ENCODE measurements around the gene IGFLR1.

The IGFLR1 gene

DNA sequence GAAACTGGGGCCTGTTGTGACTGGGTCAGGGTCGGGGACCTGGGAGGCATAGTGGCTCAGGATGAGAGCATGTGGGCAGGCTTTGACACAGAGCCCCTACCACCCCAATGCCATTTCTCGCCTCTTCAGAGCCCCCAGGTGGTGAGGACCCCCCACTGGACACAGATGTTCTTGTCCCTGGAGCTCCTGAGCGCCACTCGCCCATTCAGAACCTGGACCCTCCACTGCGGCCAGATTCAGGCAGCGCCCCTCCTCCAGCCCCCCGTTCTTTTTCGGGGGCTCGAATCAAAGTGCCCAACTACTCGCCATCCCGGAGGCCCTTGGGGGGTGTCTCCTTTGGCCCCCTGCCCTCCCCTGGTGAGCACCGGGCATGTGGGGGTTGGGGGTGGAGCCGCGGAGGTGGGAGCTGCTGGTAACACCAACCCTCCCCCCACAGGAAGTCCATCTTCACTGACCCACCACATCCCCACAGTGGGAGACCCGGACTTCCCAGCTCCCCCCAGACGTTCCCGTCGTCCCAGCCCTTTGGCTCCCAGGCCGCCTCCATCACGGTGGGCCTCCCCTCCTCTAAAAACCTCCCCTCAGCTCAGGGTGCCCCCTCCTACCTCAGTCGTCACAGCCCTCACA lies 10.4 kb downstream of the IGFLR1 start:
- H3K27me3 ChIP-seq (replicated peaks; ENCODE audit: control insufficient read depth, insufficient read depth, low read length, poor library complexity, severe bottlenecking) = no peaks in the 10 kb centered on the region
- peaks cover 78% of the 10 kb centered on the region for H3K36me3 ChIP-seq (ENCODE audit: control insufficient read depth, insufficient read depth, low read length)
- no peak for DNase-seq
- no peaks in the 10 kb centered on the region for H3K9me3 ChIP-seq (ENCODE audit: control insufficient read depth, low read length)
- H3K4me3 ChIP-seq (ENCODE audit: insufficient read depth, low read depth, low read length, poor library complexity, severe bottlenecking) = no peak overlapping the region
- no peaks in the 10 kb centered on the region for H3K4me1 ChIP-seq (ENCODE audit: control insufficient read depth, insufficient read depth, low read length, poor library complexity, severe bottlenecking)
- H3K27ac ChIP-seq (ENCODE audit: insufficient read depth, low read length, poor library complexity, severe bottlenecking) = no peak overlapping the region

DNA sequence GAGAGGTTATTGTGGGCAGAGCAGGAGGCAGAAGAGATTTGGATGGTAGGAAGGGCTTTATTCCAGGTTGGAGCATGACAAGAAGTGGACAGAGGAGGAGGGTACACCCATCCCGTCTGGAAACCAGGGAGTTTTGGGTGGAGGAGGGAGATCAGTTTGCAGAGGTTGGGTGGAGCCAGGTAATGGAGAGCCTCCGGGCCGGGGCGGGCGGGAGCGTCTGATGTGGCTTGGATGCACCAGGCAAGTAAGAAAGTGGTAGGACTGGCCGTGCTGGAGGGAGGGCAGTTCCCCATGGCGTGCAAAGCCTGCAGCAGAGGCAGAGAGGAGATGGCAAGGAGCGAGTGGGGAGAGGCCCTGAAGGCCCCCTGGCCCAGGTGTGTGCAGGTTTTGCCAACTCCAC lies 10.9 kb downstream of the IGFLR1 start:
- Histone ChIP-seq H3K9me3 (ENCODE audit: control insufficient read depth, low read length) (no peaks in the 10 kb centered on the region), H3K27me3 (replicated peaks; ENCODE audit: control insufficient read depth, insufficient read depth, low read length, poor library complexity, severe bottlenecking) (no peaks in the 10 kb centered on the region), H3K4me1 (ENCODE audit: control insufficient read depth, insufficient read depth, low read length, poor library complexity, severe bottlenecking) (no peaks in the 10 kb centered on the region), H3K4me3 (ENCODE audit: insufficient read depth, low read depth, low read length, poor library complexity, severe bottlenecking) (no peak overlapping the region), H3K36me3 (ENCODE audit: control insufficient read depth, insufficient read depth, low read length) (peaks cover 79% of the 10 kb centered on the region), H3K27ac (ENCODE audit: insufficient read depth, low read length, poor library complexity, severe bottlenecking) (no peak overlapping the region)
- no peak for DNase-seq

DNA sequence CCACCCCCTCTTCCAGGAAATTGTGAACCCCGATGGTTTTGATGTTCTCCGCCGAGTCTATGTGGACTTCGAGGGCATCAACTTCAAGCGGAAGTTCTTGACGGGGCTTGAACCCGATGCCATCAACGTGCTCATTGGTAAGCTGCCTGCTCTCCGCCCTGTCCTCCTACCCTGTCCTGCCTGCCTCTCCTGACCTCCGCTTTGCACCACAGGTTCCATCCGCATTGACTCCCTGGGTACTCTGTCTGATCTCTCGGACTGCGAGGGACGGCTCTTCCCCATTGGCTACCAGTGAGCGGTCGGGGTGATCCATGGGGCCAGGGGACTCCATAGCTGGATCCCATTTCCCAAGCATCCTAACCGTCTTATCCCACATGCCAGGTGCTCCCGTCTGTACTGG lies 11.9 kb downstream of the IGFLR1 start:
- Histone ChIP-seq H3K9me3 (ENCODE audit: control insufficient read depth, low read length) (no peaks in the 10 kb centered on the region), H3K36me3 (ENCODE audit: control insufficient read depth, insufficient read depth, low read length) (peaks cover 90% of the 10 kb centered on the region), H3K27ac (ENCODE audit: insufficient read depth, low read length, poor library complexity, severe bottlenecking) (no peak overlapping the region), H3K4me3 (ENCODE audit: insufficient read depth, low read depth, low read length, poor library complexity, severe bottlenecking) (no peak overlapping the region), H3K4me1 (ENCODE audit: control insufficient read depth, insufficient read depth, low read length, poor library complexity, severe bottlenecking) (no peaks in the 10 kb centered on the region), H3K27me3 (replicated peaks; ENCODE audit: control insufficient read depth, insufficient read depth, low read length, poor library complexity, severe bottlenecking) (no peaks in the 10 kb centered on the region)
- no peak for DNase-seq

DNA sequence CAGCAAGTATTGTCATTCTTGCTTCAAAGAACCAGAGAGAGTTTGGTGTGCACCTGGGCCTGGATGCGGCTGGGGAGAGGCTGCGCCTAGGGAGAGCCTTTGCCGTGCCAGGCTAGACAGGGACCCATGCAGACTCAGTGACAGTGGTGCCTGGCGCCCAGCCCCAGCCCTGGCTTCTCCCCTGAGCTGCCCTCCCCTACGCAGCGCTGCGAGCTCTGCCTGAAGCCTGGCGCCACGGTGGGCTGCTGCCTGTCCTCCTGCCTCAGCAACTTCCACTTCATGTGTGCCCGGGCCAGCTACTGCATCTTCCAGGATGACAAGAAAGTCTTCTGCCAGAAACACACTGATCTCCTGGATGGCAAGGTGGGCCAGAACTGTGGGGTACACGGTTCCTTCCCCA lies 12.5 kb downstream of the IGFLR1 start:
- Histone ChIP-seq H3K9me3 (ENCODE audit: control insufficient read depth, low read length) (no peaks in the 10 kb centered on the region), H3K4me1 (ENCODE audit: control insufficient read depth, insufficient read depth, low read length, poor library complexity, severe bottlenecking) (no peaks in the 10 kb centered on the region), H3K27ac (ENCODE audit: insufficient read depth, low read length, poor library complexity, severe bottlenecking) (no peak overlapping the region), H3K4me3 (ENCODE audit: insufficient read depth, low read depth, low read length, poor library complexity, severe bottlenecking) (no peak overlapping the region), H3K36me3 (ENCODE audit: control insufficient read depth, insufficient read depth, low read length) (peaks cover 91% of the 10 kb centered on the region), H3K27me3 (replicated peaks; ENCODE audit: control insufficient read depth, insufficient read depth, low read length, poor library complexity, severe bottlenecking) (no peaks in the 10 kb centered on the region)
- DNase-seq = no peak

DNA sequence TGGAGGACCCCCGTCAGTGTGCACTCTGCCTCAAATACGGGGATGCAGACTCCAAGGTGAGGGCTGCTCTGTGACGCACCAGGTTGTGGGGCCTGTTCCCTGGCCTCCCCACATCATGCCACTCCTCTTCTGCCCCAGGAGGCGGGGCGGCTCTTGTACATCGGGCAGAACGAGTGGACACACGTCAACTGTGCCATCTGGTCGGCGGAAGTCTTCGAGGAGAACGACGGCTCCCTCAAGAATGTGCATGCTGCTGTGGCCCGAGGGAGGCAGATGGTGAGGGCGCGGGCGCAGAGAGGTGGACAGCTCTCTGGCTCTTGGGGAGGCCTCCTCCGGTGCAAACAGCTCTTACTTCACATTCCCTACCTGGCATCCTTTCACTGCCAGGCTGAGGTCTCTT lies 13.2 kb downstream of the IGFLR1 start:
- Histone ChIP-seq H3K27me3 (replicated peaks; ENCODE audit: control insufficient read depth, insufficient read depth, low read length, poor library complexity, severe bottlenecking) (no peaks in the 10 kb centered on the region), H3K4me3 (ENCODE audit: insufficient read depth, low read depth, low read length, poor library complexity, severe bottlenecking) (no peak overlapping the region), H3K36me3 (ENCODE audit: control insufficient read depth, insufficient read depth, low read length) (peaks cover 96% of the 10 kb centered on the region), H3K4me1 (ENCODE audit: control insufficient read depth, insufficient read depth, low read length, poor library complexity, severe bottlenecking) (no peaks in the 10 kb centered on the region), H3K9me3 (ENCODE audit: control insufficient read depth, low read length) (no peaks in the 10 kb centered on the region), H3K27ac (ENCODE audit: insufficient read depth, low read length, poor library complexity, severe bottlenecking) (no peak overlapping the region)
- no peak for DNase-seq

DNA sequence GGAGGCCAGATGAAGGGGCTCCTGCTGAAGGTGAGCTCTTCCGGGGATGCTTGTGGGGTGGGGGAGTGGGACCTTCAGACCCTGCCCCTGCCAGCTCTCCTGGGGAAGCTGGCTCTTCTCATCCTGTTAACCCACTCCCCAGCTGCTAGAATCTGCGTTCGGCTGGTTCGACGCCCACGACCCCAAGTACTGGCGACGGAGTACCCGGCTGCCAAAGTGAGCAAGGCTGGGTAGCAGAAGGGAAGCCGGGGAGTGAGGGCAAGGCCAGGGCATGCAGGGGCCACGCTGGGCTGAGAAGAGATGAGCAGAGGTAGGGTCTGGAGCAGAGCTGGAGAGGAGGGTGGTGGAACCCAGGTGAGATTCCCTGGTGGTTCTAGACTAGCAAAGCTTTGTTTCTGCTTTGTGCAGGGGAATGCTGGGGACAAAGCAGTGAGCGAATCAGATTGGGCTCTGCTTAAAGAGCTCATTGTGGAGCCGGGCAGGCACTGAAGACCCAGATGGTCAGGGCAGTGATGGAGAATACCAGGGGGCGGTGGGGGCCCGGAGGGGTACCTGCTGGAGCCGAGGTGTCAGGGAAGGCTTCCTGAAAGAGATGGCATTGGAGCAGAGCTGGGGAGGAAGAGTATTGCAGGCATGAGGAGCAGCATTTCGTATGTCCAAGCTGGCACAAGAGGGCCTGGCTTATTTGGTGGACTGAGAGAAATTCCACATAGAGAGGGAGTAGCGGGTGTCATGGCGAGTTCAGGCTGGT lies 14.1 kb downstream of the IGFLR1 start:
- no peaks in the 10 kb centered on the region for H3K4me1 ChIP-seq (ENCODE audit: control insufficient read depth, insufficient read depth, low read length, poor library complexity, severe bottlenecking)
- H3K27me3 ChIP-seq (replicated peaks; ENCODE audit: control insufficient read depth, insufficient read depth, low read length, poor library complexity, severe bottlenecking) = no peaks in the 10 kb centered on the region
- peaks cover 98% of the 10 kb centered on the region for H3K36me3 ChIP-seq (ENCODE audit: control insufficient read depth, insufficient read depth, low read length)

DNA sequence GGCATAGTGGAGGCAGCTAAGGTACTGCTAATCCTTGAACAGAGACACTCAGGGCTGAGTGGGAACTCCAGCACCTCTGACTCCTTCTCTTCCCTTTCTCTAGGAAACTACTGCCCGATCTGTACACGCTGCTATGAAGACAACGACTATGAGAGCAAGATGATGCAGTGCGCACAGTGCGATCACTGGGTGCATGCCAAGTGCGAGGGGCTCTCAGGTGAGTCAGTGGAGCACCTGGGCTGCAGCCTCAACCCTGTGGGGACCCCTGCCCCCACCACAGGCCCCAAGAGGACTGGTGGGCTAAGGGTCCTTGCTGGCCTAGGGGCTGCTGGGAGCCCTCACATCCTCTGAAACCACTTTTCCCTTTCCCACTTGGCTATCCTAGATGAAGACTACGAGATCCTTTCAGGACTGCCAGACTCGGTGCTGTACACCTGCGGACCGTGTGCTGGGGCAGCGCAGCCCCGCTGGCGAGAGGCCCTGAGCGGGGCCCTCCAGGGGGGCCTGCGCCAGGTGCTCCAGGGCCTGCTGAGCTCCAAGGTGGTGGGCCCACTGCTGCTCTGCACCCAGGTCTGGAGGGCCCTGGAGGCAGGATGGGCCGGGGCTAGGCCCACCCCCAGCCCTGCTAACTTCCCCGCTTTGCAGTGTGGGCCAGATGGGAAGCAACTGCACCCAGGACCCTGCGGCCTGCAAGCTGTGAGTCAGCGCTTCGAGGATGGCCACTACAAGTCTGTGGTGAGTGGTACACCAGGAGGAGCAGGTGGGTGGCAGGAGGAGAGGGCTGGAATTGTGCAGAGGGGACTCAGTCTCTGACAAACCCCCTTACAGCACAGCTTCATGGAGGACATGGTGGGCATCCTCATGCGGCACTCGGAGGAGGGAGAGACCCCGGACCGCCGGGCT lies 14.9 kb downstream of the IGFLR1 start:
- no peak for DNase-seq
- no peak overlapping the region for H3K27ac ChIP-seq (ENCODE audit: insufficient read depth, low read length, poor library complexity, severe bottlenecking)
- H3K36me3 ChIP-seq (ENCODE audit: control insufficient read depth, insufficient read depth, low read length) = peaks cover 100% of the 10 kb centered on the region
- no peak overlapping the region for H3K4me3 ChIP-seq (ENCODE audit: insufficient read depth, low read depth, low read length, poor library complexity, severe bottlenecking)
- H3K4me1 ChIP-seq (ENCODE audit: control insufficient read depth, insufficient read depth, low read length, poor library complexity, severe bottlenecking) = no peaks in the 10 kb centered on the region
- H3K27me3 ChIP-seq (replicated peaks; ENCODE audit: control insufficient read depth, insufficient read depth, low read length, poor library complexity, severe bottlenecking) = no peaks in the 10 kb centered on the region
- no peaks in the 10 kb centered on the region for H3K9me3 ChIP-seq (ENCODE audit: control insufficient read depth, low read length)

More for the DNA sequence above, 14.1 kb downstream of the IGFLR1 start:
- Histone ChIP-seq H3K27ac (ENCODE audit: insufficient read depth, low read length, poor library complexity, severe bottlenecking) (no peak overlapping the region), H3K4me3 (ENCODE audit: insufficient read depth, low read depth, low read length, poor library complexity, severe bottlenecking) (no peak overlapping the region), H3K9me3 (ENCODE audit: control insufficient read depth, low read length) (no peaks in the 10 kb centered on the region)
- no peak for DNase-seq

DNA sequence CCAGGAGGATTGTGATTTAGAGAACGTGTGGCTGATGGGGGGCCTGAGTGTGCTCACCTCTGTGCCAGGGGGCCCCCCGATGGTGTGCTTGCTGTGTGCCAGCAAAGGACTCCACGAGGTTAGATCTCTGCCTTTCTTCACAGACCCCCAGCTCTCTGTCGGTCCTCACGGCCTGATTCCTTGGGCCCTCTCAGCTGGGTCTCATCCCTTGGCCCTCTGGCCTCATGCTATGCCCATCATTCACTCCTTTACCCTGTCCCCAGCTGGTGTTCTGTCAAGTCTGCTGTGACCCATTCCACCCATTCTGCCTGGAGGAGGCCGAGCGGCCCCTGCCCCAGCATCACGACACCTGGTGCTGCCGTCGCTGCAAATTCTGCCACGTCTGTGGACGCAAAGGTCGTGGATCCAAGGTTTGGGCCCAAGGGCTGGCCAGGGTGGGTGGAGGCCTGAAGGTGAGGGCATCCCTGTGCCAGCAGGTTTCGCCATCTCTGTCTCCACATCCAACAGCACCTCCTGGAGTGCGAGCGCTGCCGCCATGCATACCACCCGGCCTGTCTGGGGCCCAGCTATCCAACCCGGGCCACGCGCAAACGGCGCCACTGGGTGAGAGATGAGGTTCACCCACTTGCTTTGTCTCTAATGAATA lies 16.9 kb downstream of the IGFLR1 start:
- Histone ChIP-seq H3K27ac (ENCODE audit: insufficient read depth, low read length, poor library complexity, severe bottlenecking) (no peak overlapping the region), H3K4me3 (ENCODE audit: insufficient read depth, low read depth, low read length, poor library complexity, severe bottlenecking) (no peak overlapping the region), H3K27me3 (replicated peaks; ENCODE audit: control insufficient read depth, insufficient read depth, low read length, poor library complexity, severe bottlenecking) (no peaks in the 10 kb centered on the region), H3K4me1 (ENCODE audit: control insufficient read depth, insufficient read depth, low read length, poor library complexity, severe bottlenecking) (no peaks in the 10 kb centered on the region), H3K36me3 (ENCODE audit: control insufficient read depth, insufficient read depth, low read length) (peaks cover 95% of the 10 kb centered on the region), H3K9me3 (ENCODE audit: control insufficient read depth, low read length) (no peaks in the 10 kb centered on the region)
- DNase-seq = no peak

DNA sequence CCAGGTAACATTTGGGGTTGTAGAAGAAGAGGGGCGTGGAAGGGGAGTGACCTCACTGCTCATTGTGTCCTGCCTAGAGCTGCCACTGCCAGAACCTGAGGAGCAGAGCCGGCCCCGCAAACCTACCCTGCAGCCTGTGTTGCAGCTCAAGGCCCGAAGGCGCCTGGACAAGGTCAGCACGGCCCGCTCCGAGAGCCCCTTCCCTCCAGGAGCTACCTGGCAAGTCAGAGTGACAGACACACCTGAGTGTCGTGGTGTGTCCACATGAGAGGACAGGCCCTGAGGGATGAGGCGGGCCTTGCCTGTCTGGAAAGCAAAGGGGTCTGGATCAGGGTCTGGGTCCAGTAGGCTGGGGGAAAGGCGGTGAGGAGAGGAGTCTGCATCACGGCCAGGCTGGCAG lies 17.7 kb downstream of the IGFLR1 start:
- Histone ChIP-seq H3K27ac (ENCODE audit: insufficient read depth, low read length, poor library complexity, severe bottlenecking) (no peak overlapping the region), H3K4me1 (ENCODE audit: control insufficient read depth, insufficient read depth, low read length, poor library complexity, severe bottlenecking) (peaks cover 3% of the 10 kb centered on the region), H3K4me3 (ENCODE audit: insufficient read depth, low read depth, low read length, poor library complexity, severe bottlenecking) (no peak overlapping the region), H3K9me3 (ENCODE audit: control insufficient read depth, low read length) (no peaks in the 10 kb centered on the region), H3K36me3 (ENCODE audit: control insufficient read depth, insufficient read depth, low read length) (peaks cover 88% of the 10 kb centered on the region), H3K27me3 (replicated peaks; ENCODE audit: control insufficient read depth, insufficient read depth, low read length, poor library complexity, severe bottlenecking) (no peaks in the 10 kb centered on the region)
- DNase-seq = no peak
